Epidermal melanocyte (primary cell): ENCODE results near the gene SH3RF3.

Source experiments
- DNase-seq: peaks from one replicate; pipeline ENCODE4 v3.0.0; 2011; ENCODE audit warnings: low spot score; ENCODE audit not compliant: insufficient read length

The SH3RF3 gene

GRCh38 chr2:109516445-109517117 lies 387.6 kb downstream of the SH3RF3 start:
- no peak for DNase-seq

GRCh38 chr2:109517118-109517889 lies 388.3 kb downstream of the SH3RF3 start:
- no peak for DNase-seq

GRCh38 chr2:109519513-109519912 lies 390.5 kb downstream of the SH3RF3 start:
- no peak for DNase-seq

- DNase-seq = no peak
Observed at GRCh38 chr2:109521233-109522062, 392.4 kb downstream of the SH3RF3 start.

GRCh38 chr2:109522063-109522374 lies 393.0 kb downstream of the SH3RF3 start:
- no peak for DNase-seq

GRCh38 chr2:109523121-109523520 lies 394.1 kb downstream of the SH3RF3 start:
- no peak for DNase-seq

GRCh38 chr2:109523536-109524361 lies 394.7 kb downstream of the SH3RF3 start:
- no peak for DNase-seq

GRCh38 chr2:109525836-109526235 lies 396.8 kb downstream of the SH3RF3 start:
- DNase-seq = no peak

GRCh38 chr2:109526442-109526970 lies 397.5 kb downstream of the SH3RF3 start:
- no peak for DNase-seq

- no peak for DNase-seq
Observed at GRCh38 chr2:109527079-109527478, 398.1 kb downstream of the SH3RF3 start.

- DNase-seq = no peak
Observed at GRCh38 chr2:109527846-109528705, 399.1 kb downstream of the SH3RF3 start.

GRCh38 chr2:109528811-109529501 lies 400.0 kb downstream of the SH3RF3 start:
- DNase-seq = no peak

- no peak for DNase-seq
Observed at GRCh38 chr2:109529532-109530449, 400.8 kb downstream of the SH3RF3 start.

- DNase-seq = no peak
Observed at GRCh38 chr2:109530712-109531111, 401.7 kb downstream of the SH3RF3 start.

GRCh38 chr2:109531221-109531620 lies 402.2 kb downstream of the SH3RF3 start:
- DNase-seq = no peak

GRCh38 chr2:109531896-109532727 lies 403.1 kb downstream of the SH3RF3 start:
- DNase-seq = no peak

- no peak for DNase-seq
Observed at GRCh38 chr2:109532728-109533076, 403.7 kb downstream of the SH3RF3 start.

- no peak for DNase-seq
Observed at GRCh38 chr2:109533823-109534222, 404.8 kb downstream of the SH3RF3 start.
